A673 (cell line): Measurements from ENCODE around the gene STARD3NL.

Experiments used
- CTCF ChIP-seq: fragments of 300-800, 200-600 bp; sonication (generic); conservative IDR thresholded peaks from 2 replicates; pipeline ENCODE4 v1.5.1; 2017; ENCODE audit warnings: low read depth, mild to moderate bottlenecking, antibody characterized with exemption, low read length, moderate library complexity, mixed read lengths
- EZH2 ChIP-seq: fragments of 200-600 bp; sonication (generic); IDR thresholded peaks from 2 replicates; pipeline ENCODE4 v1.6.1; 2017; ENCODE audit warnings: borderline replicate concordance, low read depth, mild to moderate bottlenecking, mixed read lengths, antibody characterized with exemption, low read length; ENCODE audit not compliant: poor library complexity, severe bottlenecking

- TF ChIP-seq CTCF (no peak), EZH2 (no peak)
Measured at GRCh38 chr7:38179776-38180226, 1.8 kb downstream of the STARD3NL start.
